Measurements from ENCODE around the gene ZNF24.

ZNF24 gene

DNA sequence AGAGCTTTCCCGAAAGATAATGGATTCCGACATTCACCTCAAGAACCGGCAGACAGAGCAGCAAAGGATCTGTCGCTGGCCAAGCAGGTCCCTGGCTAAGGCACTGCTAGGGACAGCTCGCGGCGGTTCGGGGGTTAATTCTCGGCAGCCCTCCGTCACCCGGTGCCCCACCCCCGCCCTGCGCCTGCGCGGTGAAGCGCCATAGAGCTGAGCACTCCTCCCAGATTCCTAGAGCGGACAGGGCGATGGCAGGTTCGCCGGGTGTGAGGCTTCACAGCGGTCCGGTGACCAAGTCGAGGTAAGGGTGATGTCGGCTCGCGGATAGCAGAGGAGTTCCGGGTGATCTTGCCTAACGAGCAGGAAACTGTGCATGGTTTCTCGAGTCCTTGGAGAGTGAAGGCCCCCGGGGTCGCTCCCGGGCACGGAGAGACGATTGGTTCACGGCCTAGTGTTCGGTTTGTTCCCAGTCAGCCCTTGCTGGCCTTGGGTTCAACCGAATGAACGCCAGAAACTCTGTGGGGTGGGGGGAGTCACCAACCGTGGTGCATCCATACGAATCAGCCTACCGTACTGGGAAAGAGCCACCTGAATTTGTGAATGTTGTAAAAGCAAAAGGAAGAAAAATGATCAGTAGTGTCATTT is 54.0 kb downstream of the ZNF24 start, which contains the start of gene ZSCAN30:
Gene ZSCAN30, minus strand, starts transcription at position 136 of the 642 bp plus-strand sequence. CDS start 25,877 bp downstream, outside the sequence.
- no peak for DNase-seq

DNA sequence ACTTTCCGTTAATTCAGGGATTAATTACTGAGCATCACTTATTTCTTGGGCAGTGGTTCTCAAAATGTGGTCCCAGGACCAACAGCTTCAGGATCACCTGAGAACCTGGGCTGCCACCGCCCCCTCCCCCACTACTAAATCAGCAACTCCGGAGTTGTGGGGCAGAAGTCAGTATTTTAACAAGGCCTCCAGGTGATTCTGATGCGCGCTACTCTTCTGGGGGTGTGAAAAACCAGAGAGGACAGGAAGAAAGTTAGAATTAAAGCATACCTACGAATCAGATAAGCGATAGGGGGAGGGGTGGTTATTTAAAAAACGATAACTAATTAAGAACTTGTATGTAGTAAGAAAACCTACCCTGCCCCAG is 54.5 kb downstream of the ZNF24 start:
- no peak for DNase-seq

DNA sequence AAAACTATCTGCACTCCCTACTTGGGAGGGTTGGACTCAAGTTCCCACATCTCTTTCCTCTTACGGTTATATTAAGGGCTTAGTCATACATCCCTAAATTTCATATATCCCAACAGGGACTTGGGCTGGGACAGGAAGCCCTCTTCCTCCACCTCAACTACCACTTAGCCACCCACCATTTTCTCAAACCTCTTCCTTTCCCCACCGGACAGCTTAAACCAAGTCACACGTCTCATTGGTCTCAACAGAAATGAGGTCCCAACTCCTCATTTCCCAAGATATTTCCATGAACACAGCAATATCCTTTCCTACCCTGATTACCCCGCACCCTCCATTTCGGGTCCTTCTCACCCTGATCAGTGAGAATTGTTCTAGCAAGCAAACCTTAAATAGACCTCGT is 54.9 kb downstream of the ZNF24 start:
- DNase-seq = no peak

DNA sequence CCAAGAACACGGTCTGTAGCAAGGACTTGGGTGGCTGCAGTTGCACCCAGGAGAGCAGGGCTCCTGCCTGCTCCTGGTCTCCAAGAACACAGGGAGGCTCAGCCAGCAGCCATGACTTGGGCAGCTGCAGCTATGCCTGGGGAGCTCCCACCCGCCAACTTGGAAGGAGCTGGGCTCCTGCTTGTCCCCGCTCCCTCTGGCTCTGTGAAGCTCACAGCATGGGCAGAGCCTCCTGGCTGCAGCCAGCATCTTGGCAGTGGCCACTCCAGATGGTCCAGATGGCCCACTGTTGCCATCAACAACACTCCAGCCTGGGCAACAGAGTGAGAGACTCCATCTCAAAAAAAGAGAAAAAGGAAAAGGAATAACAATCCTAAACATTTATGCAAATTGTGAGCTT is 59.4 kb downstream of the ZNF24 start:
- DNase-seq = no peak

DNA sequence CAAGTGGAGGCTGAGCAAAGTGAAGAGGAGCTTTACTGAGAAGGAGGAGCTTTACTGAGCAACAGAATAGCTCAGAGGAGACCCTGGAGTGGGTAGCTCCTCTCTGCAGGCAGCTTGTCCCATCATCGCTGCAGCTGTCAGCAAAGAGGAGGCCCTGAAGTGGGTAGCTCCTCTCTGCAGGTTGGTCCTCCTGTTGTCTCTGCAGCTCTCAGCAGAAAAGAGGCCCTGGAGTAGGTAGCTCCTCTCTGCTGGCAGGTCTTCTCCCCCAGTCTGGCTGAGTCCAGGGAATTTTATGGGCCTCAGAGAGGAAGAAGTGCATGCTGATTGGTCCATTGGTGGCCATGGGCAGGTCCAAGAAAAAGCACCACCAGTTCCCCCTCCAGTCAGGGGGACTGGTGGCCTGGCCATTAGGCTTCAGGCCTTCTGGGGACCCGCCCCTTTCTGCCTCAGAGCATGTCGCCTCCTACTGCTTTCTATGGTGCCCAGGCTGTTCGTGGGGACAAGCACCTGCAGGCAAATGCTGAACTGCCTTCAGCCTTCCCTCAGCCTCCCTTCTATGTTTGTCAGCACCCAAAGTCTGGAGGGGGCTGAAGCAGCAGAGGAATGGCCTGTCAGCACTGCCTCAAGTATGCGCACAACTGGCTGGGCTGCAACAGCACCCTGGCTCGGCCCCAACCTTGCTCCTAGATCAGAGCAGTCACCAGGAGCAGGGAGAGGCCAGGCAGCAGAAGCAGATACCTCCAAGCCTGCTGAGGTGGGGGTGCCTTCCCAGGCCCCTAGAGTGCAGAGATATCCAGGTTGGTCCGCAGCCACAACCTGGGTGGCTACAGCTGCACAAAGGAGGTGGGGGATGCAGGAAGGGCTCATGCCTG is 60.1 kb downstream of the ZNF24 start:
- DNase-seq = no peak

DNA sequence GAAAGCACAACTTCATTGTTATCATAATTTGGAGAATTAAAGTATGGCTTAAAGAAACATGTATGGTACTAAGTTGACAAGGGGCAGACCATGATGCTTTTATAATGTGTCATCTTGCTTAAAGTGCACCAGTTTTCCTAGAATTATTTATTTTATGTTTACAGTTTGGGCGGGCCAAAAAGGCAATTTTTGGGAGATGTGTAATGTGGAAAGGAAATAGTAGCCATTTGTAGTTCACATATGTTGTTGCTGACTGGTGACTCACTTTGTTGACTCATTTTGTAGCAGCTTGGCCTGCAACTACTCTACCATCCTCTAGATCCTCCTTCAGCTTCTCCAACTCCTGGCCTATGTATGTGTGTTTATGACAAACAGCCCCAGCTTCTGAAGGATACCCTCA is 61.9 kb downstream of the ZNF24 start:
- DNase-seq = no peak

Data from cortex of kidney (tissue), 1 donor.